Non-pigmented ciliary epithelial cell (primary cell): ENCODE measurements around the gene DHRS1.
"Not testable (repeated sequence)": the region's sequence is repeated elsewhere in the genome, so short reads cannot be mapped to it uniquely, and the experiment has no call there.

Source experiments
- DNase-seq: peaks from one replicate; pipeline ENCODE4 v3.0.0-alpha.2; 2010; ENCODE audit warnings: low read depth

Gene DHRS1

DNA sequence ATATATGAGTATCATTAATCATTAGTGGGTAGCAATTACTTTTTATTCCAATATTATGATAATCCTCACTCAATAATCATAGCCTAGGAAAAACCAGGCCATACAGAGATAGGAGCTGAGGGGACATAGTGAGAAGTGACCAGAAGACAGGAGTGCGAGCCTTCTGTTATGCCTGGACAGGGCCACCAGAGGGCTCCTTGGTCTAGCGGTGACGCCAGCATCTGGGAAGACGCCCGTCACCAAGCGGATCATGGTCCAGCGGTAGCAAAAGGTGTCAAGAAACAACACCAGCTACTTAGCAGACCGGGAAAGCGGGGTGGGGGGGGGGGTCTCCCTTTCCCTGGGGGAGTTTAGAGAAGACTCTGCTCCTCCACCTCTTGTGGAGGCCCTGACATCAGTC, 28.3 kb upstream of the DHRS1 start:
- DNase-seq, result not testable (repeated sequence)

- DNase-seq, result no peak
Measured at GRCh38 chr14:24327303-24327702, 27.7 kb upstream of the DHRS1 start.

- DNase-seq, result no peak
Measured at GRCh38 chr14:24325963-24326362, 26.4 kb upstream of the DHRS1 start.

DNA sequence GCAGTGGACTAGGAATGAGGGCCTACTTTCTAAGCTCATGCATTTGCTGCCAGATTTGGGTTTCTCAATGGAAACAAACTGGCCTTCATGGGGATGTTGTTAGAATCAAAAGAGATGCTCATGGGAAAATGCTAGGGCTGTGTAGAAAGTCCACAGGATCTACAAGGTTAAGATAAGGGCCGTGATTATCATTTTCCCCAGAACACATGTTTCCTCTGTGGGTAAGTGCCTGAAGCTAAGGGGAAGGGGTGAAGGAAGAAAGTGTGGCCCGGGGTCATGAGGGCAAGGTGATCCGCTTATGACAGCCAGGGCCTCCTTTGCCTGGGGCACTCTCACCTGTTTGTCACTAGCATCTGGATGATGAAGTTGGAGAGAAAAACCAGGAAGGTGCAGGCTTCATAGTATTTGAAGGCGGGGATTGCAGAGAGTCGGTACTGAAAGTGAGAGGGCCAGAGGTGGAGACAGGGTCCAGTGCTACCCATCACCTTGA, 25.5 kb upstream of the DHRS1 start:
- DNase-seq, result no peak

DNA sequence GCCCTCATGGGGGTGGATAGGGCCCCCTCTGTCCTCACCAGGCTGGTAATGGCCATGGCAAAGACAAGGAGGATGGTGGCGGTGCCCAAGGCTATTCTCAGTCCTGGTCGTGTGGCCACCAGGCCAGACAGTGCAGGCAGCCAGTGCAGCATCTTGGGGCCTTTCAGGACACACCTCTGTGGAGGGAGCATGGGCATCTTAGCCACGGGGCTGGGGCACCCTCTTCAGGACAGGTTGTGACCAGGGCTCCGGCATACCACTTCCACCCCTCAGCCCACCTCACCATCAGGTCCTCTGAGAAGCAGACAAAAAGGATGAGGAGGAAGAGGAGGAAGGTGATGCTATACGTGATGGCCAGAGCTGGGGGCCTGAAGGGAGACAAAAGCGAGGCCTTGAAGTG, 24.4 kb upstream of the DHRS1 start:
- DNase-seq, result no peak

DNA sequence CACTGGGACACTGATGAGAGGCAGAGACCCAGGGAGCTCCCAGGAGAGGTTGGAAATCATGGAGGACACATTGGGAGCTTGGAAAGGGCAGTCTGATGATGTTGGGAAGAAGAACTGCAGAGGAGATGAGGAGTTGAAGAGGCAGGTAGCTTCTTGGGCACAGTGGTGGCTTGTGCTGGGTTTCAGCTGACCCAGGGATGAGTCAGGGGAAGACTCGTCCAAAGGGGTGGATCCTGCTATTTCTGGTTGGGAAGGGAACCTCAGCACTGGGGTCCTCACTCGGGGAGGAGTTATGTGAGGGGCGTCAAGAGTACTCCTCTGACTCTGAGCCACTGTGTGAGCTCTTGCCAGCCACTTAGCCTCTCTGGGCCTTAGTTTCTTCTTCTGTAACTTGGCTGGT, 23.8 kb upstream of the DHRS1 start:
- no peak for DNase-seq

DNA sequence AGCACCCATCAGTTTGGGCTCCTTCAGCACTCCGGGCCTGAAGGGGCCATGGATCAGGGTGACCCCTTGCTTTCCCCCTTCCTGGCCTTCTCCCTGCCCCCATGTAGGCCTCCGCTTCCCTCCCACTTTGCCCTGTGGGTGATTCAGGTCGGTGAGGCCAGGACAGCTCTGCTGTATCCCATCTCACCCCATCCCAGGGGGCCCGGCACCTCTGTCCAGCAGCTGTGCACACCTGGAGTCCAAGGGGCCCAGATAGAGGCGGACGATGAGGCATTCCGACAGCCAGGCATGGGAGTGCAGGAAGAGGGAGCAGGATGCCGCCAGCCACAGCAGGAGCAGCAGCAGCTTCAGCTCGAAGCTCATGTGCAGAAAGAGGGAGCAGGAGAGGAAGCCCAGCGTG, 23.1 kb upstream of the DHRS1 start:
- no peak for DNase-seq

DNA sequence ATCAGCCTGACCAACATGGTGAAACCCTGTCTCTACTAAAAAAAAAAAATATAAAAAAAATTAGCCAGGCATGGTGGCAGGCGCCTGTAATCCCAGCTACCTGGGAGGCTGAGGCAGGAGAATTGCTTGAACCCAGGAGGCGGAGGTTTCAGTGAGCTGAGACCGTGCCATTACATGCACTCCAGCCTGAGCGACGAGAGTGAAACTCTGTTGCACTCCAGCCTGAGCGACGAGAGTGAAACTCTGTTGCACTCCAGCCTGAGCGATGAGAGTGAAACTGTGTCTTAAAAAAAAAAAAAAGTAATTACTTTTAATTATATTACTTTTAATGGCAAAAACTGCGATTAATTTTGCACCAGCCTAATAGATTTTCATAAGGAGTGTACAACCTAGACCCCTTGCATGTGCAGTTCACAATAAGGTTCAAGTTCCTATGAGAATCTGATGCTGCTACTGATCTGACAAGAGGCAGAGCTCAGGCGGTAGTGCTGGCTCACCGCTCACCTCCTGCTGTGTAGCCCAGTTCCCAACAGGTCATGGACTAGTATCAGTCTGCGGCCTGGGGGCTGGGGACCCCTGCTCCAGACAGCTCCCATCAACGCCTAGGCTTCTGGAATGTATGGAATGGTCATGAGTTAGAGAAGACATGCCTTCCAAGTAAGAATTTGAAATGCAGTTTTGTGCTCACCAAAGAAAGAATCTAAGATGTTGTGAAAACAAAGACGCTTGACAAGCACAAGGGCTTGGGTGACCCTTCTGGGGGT, 21.8 kb upstream of the DHRS1 start:
- no peak for DNase-seq

- no peak for DNase-seq
Measured at GRCh38 chr14:24317141-24317928, 17.8 kb upstream of the DHRS1 start.

DNA sequence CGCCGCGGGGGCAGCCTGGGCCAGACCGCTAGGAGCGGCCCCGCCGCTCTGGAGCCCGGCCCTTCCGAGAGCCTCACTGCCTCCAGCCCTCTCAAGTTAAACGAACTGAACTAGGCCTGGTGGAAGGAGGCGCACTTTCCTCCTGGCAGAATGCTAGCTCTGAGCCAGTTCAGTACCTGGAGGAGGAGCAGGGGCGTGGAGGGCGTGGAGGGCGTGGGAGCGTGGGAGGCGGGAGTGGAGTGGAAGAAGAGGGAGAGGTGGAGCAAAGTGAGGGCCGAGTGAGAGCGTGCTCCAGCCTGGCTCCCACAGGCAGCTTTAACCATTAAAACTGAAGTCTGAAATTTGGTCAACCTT, 17.0 kb upstream of the DHRS1 start:
- no peak for DNase-seq

GRCh38 chr14:24315807-24316596, 16.4 kb upstream of the DHRS1 start:
- DNase-seq, result no peak

GRCh38 chr14:24315243-24315806, 15.7 kb upstream of the DHRS1 start:
- DNase-seq, result no peak

GRCh38 chr14:24314377-24315193, 15.0 kb upstream of the DHRS1 start:
- DNase-seq, result no peak

- no peak for DNase-seq
Measured at GRCh38 chr14:24313913-24314312, 14.3 kb upstream of the DHRS1 start.

DNA sequence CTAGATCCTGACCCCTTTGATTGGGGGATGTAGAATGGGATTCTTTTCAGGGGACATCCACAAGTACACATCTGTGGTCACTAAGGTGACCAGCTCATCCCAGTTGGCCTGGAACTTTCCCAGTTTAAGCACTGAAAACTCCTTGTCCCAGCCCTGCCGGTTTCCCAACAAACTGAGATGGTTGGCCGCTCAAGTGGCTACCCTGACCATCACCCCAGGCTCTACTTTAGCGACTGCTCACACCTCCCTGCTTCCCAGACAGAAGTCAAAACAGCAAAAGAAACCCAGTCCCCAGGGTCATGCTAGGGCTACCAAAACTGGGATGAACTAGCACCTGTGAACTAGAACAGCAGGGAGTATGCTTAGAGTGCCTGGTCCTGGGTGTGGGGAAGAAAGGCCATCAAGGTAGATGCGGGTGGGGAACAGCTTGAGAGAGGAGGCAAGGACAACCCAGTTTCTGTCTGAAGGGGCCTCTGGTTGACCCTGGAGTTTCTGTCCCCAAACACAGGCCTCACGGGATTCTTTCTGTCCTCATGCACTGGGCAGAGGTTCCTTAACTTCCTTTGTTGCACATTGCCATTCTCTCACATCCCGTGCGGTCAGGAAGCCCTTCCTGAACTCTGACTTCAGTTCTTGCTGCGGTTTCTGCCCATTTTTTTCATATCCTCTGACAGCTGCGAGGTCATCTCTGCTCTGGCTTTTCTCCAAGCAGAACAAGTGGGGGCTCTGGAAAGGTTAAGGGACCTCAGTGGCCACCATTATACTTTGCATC, 13.3 kb upstream of the DHRS1 start:
- no peak for DNase-seq

DNA sequence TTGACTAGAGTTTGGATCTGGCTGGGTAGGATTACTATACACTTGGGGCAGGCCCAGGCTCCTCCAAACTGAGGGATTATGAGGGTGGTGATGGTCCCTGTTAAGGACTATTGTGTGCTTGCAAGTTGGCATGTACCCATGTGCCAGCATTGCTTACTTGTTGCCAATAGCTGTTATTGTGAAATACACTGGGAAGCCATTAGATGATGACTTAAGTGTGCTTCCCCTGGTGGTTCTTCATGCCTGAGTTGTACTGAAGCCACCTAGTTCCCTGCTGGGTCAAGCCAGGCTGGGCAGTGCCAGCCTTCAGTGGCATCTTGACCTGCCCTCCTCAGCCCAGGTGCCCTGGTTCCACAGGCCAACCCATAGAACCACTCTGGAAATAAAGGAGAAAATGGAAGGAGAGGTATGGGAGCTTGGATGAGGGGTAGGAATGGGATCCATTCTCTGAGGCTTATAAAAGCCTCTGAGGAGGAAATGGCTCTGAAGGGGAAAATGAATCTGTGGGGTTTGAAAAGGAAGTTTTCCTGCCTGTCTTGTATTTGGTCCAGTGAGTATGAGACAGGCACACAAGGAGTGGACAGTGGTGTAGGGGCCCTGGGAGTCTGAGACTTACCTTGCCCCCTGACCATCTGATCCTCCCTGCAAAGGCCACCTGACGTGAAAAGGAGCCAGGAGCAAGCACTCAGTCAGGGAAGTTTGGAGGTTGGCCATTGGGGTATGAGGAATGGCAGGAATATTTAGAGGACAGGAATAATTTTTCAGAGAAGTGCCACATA, 12.4 kb upstream of the DHRS1 start:
- DNase-seq, result no peak

DNA sequence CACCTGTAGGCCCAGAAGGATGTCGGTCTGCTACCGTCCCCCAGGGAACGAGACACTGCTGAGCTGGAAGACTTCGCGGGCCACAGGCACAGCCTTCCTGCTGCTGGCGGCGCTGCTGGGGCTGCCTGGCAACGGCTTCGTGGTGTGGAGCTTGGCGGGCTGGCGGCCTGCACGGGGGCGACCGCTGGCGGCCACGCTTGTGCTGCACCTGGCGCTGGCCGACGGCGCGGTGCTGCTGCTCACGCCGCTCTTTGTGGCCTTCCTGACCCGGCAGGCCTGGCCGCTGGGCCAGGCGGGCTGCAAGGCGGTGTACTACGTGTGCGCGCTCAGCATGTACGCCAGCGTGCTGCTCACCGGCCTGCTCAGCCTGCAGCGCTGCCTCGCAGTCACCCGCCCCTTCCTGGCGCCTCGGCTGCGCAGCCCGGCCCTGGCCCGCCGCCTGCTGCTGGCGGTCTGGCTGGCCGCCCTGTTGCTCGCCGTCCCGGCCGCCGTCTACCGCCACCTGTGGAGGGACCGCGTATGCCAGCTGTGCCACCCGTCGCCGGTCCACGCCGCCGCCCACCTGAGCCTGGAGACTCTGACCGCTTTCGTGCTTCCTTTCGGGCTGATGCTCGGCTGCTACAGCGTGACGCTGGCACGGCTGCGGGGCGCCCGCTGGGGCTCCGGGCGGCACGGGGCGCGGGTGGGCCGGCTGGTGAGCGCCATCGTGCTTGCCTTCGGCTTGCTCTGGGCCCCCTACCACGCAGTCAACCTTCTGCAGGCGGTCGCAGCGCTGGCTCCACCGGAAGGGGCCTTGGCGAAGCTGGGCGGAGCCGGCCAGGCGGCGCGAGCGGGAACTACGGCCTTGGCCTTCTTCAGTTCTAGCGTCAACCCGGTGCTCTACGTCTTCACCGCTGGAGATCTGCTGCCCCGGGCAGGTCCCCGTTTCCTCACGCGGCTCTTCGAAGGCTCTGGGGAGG, 11.3 kb upstream of the DHRS1 start, which contains the start of gene LTB4R:
Gene LTB4R, plus strand, starts transcription at position 857 of the 959 bp plus-strand sequence. CDS start 4,150 bp downstream, outside the sequence.
- DNase-seq, result peak; percentile 18

DNA sequence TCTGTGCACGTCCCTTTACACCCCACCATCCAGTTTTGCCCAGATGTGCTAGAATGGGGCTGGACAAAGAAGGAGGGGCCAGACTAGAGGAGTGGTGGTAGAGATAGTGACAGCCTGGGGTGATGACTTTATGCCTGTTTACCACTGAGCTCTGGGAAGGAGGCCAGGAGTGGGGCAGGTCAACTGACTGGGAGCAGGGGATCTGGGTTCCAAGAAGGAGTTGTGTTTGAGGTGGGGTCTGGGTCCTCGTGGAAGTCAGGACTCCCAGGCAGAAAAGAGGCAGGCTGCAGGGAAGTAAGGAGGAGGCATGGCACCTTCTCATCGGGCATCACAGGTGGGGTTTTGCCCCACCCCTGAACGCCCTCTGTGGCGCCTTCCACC, 10.7 kb upstream of the DHRS1 start:
- no peak for DNase-seq
